ENCODE data around the gene FHL2.

DNA sequence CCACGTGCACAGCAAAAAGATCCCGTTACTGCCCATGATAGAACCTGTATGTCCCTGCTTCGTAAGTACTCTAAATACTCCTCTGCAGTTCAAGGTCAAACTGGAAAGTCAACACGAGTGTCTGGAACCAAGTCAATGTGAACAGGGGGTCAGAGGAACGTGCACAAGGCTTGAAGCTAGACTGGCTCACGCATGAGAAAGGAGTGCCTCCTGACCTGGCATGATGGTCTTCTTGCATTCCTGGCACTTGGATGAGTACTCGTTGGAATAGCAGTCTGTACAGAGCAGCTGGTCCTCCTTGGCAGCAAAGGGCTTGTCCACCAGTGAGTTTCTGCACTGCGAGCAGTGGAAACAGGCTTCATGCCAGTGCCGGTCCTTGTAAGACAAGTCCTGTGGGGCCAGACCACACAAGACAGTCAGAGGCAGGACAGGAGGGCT lies 25.5 kb downstream of the FHL2 start:
- TF ChIP-seq REST (IDR thresholded peaks at IDR 0.05) (no peak), TAF1 (conservative IDR thresholded peaks at IDR 0.05) (no peak)
